Measurements from ENCODE around the gene SMIM41. TPM values are rescaled to one million over a fixed set of nuclear protein-coding genes. Genes with fewer than 3 reads are reported as not detected.
A peak's percentile ranks its signal among the peaks of the same experiment; 100 is the strongest.
"Not testable (repeated sequence)": the region's sequence is repeated elsewhere in the genome, so short reads cannot be mapped to it uniquely, and the experiment has no call there.

The SMIM41 gene
- total RNA-seq, 1 donor from 2014 or later = 0.46 TPM

DNA sequence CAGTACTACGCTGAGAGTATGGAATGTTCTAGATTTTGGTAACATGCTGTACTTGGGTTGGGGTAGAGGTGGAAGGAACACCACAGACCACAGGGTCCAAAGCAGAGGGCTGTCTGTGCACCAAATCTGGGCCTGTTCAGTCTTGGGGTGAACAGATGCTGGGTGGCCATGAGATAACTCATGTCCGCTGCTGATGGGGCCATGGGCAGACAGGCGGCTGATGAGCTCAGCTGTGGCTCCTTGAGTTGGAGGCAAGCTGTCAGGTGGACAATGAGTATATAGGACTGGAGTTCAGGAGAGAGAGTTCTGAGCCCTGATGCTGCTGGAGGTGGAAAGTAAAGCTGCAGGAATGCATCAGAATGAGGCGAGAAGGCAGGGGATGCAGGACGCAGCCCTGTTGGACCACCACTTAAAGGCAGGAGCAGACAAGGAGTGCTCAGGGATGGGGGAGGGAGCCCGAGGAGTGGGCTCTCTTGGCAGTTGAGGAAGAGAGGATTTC lies 6.2 kb downstream of the SMIM41 start:
- no peak for DNase-seq (ENCODE audit: low spot score)

DNA sequence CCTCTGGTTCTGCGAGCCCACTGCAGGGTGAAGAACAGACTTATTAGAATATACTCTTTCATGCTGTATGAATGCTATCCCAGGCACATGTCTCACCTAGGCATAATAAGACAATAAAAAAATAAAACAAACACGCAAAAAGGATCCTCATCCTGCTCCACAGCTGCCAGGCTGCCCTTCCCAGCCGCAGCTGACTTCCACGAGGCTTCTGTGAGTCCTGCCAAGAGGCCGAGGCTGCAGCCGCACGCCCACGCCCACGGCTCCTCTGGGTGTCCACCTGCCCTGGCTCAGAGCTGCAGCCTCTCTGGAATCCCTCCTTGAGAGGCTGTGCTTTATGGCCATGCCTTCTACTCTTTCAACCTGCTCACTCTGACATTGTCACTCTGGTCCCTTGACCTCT lies 6.9 kb downstream of the SMIM41 start:
- DNase-seq (ENCODE audit: low spot score) = no peak

DNA sequence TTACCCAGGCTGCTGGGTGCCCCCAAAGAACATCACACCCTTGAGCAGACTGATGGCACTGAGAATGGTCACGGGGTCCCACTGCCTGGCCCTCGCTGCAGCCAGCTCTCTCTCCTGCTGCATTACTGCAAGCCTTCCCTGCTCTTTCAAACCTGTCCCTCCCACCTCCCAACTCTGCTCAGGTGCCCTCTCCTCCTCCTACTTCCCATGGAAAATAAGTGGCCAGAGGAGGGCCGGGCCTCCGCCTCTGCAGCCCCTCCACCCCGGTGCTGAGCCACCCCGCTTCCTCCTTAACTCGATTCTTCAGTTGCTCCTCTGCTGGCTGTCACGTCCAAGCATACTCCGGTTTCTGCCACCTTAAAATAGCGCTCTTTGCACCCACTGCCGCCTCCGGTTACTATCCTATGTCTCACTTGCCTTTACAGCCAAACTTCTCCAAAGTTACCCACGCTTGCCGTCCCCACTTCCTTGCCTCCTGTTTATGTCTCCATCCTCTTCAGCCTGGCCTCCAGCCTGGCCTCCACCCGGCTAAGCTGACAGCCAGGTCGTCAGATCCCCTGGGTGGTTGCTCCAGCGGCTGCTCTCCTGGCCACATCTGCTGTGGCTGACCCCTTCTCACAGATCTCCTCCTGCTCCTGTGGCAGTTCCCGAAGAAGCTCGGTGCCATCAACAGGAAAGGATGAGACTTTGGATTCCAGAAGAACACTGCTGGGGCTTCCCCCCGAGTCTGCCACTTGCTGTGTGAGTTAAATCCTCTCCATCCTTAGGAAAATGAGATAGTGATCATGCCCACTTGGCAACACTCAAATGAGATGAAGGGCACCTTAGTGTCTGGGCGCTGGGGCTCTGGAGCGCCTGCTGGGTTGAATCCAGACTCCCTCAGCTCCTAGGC lies 7.7 kb downstream of the SMIM41 start:
- no peak for DNase-seq (ENCODE audit: low spot score)

DNA sequence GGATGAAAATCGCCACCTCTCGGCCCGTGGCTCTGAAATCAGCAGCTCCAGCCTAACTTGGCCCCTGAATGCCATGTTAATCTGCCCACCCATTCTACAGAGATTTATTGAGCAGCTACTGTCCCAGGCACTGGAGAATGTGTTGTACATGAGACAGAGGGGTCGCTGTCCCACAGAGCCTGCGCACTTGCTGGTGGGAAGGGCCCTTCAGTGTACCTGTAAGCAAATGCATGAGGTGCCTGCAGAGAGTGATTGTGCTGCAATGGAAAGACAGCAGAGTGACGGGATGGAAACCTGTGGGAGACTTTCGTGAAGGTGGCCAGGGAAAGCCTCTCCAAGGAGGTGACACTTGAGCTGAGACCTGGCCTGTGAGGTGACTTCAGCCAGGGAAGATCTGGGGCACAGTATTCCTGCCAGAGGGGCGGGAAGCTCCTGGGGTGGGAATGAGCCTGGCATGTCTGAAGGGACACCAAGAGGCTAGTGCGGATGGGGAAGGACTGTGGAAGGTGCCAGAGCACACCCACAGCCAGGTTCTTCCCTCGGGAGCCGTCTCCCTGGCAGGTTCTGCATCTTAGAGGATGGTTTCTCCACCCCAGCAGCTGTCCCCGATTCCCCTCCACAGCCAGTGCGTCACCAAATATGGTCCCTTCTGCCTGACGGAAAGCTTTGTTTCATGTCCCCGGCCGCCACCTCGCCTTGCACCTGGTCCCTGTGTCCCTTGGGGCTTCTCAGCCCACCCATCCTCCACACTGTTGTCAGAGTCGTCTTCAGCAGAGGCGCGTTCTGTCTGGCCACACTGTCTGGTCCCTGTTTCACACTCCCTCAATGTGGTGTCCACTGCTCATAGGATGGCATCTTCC lies 8.7 kb downstream of the SMIM41 start:
- no peak for DNase-seq (ENCODE audit: low spot score)

GRCh38 chr12:52089491-52089890 lies 10.0 kb downstream of the SMIM41 start:
- no peak for DNase-seq (ENCODE audit: low spot score)

- no peak for DNase-seq (ENCODE audit: low spot score)
These were observed 10.8 kb downstream of the SMIM41 start for GRCh38 chr12:52090291-52090690.

- no peak for DNase-seq (ENCODE audit: low spot score)
These were observed 11.6 kb downstream of the SMIM41 start for GRCh38 chr12:52091061-52091460.

- DNase-seq (ENCODE audit: low spot score) = no peak
These were observed 12.4 kb downstream of the SMIM41 start for GRCh38 chr12:52091869-52092268.

GRCh38 chr12:52093346-52093745 lies 13.8 kb downstream of the SMIM41 start:
- DNase-seq (ENCODE audit: low spot score) = peak; percentile 56

- no peak for DNase-seq (ENCODE audit: low spot score)
These were observed 17.0 kb downstream of the SMIM41 start for GRCh38 chr12:52096332-52097044.

DNA sequence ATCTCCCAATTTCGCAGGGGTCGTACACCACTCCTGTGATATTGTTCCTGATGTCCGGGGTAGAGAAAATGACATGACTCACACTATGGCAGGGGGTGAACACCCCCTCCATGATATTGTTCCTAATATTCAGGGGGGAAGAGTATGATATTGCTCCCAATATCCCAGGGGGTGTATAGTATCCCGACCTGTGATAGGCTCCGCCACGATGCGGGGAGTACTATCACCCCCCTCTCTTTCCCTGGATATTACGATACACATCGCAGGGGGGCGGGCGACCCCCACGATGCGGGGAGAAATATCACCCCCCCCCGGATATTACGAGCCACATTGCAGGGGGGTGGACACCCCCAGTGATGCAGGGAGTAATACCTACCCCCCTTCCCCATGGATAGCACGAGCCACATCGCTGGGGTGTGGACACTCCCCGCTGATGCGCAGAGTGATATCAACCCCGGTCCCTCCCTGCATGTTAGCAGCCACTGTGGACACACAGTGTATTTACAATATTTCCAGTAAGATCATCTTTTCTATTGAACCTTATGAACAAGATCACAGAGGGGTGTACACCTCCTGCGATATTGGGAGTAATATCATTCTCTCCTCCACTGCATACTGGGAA lies 17.7 kb downstream of the SMIM41 start:
- DNase-seq (ENCODE audit: low spot score) = no peak

DNA sequence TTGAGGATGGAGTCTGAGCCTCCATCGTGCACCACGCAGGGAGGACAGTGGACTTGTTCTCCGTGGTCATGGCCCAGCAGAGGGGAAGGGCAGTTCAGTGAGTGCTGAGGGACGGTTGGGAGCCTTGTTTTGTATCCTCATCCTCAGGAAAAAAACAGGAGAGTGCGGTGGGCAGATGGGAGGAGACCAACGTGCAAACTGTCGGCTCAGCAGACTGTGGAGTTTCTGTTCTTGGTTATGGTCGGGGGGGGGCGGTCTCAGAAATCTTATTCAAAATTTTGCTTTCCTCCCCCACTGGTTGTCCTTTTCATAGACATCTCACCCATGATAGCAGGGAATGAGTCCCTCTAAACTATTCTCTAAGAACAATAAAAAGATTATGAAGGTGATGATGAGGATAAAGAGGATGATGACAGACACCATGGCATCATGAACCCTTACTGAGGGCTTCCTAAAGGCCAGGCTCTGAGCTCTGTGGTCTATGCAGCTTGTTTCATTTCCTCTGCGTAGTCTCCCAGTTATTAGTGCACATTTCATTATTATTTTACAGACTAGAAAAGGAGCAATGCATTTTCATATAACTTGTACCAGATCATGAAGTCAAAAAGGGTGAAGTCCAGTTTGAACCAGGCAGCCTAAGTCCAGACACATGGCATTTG lies 25.1 kb downstream of the SMIM41 start:
- DNase-seq (ENCODE audit: low spot score) = not testable (repeated sequence)

DNA sequence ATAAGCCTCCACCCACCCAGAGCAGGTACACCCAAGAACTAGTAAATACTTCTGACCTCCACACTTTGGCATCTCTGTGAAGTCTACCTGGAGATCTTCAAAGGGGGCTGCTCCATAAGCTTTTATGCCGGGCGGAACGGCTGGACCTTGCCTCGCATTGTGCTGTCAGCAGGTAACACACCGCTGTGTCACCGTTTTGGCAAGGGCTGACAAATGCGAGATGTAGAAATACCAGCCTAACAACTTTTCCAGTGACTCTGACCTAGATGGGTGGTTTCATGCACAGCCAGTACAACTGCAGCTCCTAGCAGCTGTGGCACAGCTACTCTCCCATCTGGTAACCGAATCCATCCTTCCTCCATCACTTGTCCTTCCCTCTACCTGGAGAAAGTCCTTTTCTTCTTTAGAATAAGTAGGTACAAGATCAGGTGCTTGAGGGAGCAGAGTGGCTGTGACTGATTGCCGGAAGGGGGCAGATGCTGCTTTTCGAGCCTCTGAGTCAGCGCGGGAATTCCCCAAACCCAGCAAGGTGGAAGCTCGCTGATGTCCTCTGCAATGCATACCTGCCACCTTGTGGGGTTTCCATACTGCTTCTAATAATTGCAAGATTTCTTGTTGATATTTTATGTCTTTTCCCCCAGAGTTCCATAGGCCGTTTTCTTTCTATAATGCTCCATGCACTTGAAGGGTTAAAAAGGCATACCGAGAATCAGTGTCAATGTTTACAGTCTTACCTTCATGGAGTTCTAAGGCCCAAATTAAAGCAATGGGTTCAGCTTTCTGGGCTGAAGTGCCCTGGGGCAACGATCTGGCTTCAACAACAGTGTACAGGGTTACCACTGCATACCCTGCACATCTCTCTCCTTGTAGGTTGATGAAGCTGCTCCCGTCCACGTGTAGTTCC lies 37.0 kb downstream of the SMIM41 start:
- peak; percentile 81 for DNase-seq (ENCODE audit: low spot score)

GRCh38 chr12:52117806-52118475 lies 38.4 kb downstream of the SMIM41 start:
- DNase-seq (ENCODE audit: low spot score) = not testable (repeated sequence)

GRCh38 chr12:52119398-52120254 lies 40.1 kb downstream of the SMIM41 start:
- peak; percentile 80 for DNase-seq (ENCODE audit: low spot score)

- DNase-seq (ENCODE audit: low spot score) = no peak
These were observed 41.7 kb downstream of the SMIM41 start for GRCh38 chr12:52120951-52121823.

Data from mucosa of gallbladder (tissue), 1 donor.